GM19397 (cell line): ENCODE data around the gene TMEM151A.
A peak's percentile ranks its signal among the peaks of the same experiment; 100 is the strongest.
"Not testable (repeated sequence)": the region's sequence is repeated elsewhere in the genome, so short reads cannot be mapped to it uniquely, and the experiment has no call there.

Experiments used
- ATAC-seq: cut with Tn5 transposase; IDR thresholded peaks from one replicate; pipeline ENCODE4 v1.9.1; 2021; ENCODE audit warnings: mild to moderate bottlenecking, moderate library complexity; ENCODE audit not compliant: unreplicated experiment

Gene TMEM151A

GRCh38 chr11:66297610-66298009 is 5.9 kb downstream of the TMEM151A start:
- ATAC-seq: no peak

- ATAC-seq: no peak
Measured at GRCh38 chr11:66299186-66299585, 7.5 kb downstream of the TMEM151A start.

- no peak for ATAC-seq
Measured at GRCh38 chr11:66302656-66303055, 11.0 kb downstream of the TMEM151A start.

DNA sequence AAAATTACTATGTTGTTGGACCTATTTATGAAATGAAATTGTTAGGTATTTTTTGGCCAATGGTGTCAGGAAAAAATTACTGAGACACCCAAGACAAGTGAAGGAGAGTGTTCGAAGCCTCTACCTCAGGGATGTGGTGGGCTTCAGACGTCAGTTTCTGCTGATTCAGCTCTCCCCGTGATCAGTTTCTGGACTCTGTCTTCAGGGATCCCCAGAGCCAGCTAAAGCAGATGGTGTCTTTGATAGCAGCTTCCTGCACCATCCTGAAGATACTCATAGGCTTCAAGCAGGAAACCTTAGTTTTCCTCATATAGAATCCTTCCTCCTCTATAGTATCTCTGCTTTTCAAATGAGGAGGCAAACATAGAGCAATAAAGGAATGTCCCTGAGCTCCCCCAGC is 17.8 kb downstream of the TMEM151A start:
- ATAC-seq: no peak

GRCh38 chr11:66310324-66310723 is 18.6 kb downstream of the TMEM151A start:
- ATAC-seq: no peak

DNA sequence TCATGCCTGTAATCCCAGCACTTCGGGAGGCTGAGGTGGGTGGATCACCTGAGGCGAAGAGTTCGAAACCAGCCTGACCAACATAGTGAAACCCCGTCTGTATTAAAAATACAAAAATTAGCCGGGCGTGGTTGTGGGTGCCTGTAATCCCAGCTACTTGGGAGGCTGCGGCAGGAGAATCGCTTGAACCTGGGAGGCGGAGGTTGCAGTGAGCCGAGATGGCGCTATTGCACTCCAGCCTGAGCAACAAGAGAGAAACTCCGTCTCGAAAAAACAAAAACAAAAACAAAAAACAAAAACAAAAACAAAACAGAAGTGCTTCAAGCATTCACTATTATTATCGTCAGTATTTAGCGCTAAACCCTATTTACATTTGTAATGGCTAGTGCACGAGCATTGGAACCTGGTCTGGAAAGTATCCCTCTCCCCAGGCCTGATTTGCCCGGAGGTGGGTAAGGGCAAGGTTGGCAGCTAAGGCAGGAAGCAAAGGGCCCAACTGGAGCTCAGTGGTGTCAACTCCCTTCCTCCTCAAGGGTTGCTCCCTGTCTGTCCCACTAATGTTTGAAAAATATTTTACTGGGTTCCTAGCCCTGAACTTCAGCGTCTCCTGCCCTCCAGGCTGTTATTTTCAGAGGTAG is 19.2 kb downstream of the TMEM151A start:
- ATAC-seq: not testable (repeated sequence)

- ATAC-seq: no peak
Measured at GRCh38 chr11:66311470-66311964, 19.8 kb downstream of the TMEM151A start.

DNA sequence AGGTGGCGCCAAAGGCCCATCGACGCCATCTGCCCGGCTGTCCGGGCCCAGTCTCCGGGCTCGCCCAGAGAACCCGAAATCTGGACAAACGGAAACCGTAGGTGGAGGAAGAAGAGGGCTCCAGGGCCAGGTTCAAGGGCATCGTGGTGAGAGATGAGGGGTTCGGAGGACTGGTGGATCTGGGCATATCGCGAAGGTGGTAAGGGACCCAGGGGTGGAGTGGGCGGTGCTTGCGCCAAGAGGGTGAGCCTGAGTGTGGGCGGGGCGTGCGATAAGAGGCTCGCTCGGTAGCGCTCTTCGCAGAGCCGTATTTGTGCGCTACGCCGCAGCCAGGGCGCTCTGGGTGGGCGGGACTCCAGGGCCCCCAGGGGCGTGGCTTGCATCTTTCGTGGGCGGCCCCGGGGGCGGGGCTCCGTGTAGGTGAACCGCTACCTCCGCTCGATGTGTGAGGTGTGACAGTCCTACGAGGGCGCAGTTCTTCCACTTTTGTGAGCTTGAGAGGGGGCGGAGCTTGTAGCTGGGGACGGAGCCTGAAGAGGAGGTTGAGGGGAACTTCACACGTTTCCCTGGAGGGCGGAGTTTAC is 20.4 kb downstream of the TMEM151A start:
- ATAC-seq: peak; percentile 62

GRCh38 chr11:66312549-66313320 is 21.0 kb downstream of the TMEM151A start:
- ATAC-seq: peak; percentile 55

- no peak for ATAC-seq
Measured at GRCh38 chr11:66313321-66314185, 21.9 kb downstream of the TMEM151A start.

GRCh38 chr11:66314186-66314501 is 22.4 kb downstream of the TMEM151A start:
- ATAC-seq: no peak

DNA sequence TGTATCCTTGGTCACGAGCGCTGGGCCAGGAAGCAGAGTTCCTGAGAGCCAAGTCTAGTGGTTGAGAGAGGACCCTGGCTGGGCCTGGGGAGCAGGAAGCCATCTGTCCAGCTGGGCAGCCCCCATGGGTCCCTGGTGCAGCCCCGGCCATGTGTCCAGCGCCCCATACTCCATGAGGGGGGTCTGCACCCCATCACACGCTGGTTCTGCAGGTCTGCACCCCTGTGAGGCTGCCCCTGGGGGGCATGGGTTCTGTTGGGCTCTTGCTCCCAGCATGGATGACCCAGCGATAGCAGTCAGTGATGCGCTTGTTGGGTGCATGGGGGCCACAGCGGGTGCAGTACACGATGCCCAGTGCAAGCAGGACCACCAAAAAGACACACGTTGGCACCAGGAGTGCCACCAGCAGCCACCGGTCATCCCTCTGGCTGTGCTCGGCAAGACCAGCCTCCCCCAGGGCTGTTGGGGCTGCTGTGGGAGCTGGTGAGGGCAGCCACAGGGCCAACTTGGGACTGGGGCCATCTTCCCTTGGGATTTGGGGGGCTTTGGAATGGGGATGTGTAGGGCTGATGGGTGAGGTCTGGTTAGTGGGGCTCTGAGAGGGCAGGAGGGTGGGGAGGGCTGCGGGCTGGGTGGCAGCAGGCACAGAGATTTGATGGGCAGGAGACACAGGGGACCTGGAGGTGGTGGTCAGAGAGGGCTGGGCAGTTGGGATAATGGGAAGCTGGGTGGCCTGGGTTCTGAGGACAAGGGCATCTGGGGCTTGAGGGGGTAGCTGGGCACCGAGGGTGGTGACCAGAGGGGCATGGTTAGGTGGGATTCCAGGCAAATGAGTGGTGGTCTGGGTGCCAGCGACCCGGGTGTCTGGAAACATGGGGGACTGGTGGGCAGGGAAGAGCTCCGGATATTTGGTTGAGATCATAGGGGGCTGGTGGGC is 23.1 kb downstream of the TMEM151A start:
- no peak for ATAC-seq

DNA sequence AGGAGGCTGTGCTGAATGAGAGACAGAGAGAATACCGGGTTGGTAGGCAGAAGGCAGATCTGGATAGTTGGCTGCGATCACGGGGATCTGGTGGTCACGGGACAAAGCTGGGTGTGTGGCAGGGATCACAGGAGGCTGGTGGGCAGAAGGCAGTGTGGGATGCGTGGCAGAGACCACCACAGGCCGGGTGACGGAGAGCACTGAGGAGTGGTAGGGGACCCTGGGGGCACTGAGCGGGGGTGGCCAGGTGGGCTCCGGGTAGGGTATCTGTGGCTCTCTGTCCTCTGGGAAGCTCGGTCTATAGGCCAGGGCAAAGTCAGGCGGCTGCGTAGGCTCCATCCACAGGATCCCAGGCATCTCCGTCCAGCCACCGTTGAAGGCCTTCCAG is 23.8 kb downstream of the TMEM151A start:
- ATAC-seq: no peak

GRCh38 chr11:66315921-66316811 is 24.5 kb downstream of the TMEM151A start:
- no peak for ATAC-seq

DNA sequence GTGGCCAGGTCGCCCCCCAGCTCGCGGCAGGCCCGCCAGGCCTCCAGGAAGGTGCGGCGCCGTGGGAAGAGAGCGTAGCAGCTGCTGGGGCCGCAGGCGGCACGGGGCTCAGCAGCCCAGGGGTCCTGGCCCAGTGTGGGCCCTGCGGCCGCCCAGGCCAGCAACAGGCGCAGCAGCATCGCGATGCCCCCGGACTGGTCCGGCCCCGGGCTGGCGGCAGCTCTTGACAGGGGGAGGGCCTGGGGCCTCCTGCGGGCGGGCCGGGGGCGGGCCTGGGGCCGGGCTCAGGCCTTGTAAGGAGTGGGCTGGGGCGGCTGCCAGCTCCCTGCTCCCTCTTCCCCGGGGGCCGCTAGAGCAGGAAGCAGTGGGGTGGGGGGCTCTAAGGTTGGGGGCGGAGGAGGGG is 25.2 kb downstream of the TMEM151A start, which contains the start of gene CD248:
CD248 (minus strand) TSS at position 196 of the 403 bp plus-strand sequence; CDS start at position 179, 17 bp downstream.
- no peak for ATAC-seq

GRCh38 chr11:66317322-66317722 is 25.6 kb downstream of the TMEM151A start:
- ATAC-seq: no peak

- no peak for ATAC-seq
Measured at GRCh38 chr11:66317723-66318599, 26.3 kb downstream of the TMEM151A start.

- no peak for ATAC-seq
Measured at GRCh38 chr11:66318600-66318970, 26.9 kb downstream of the TMEM151A start.
